Ishikawa (cell line): ENCODE results near the gene LIPN.

Source experiments
- NFIC ChIP-seq: IDR thresholded peaks from 2 replicates; pipeline ENCODE4 v1.6.1; 2012
- TAF1 ChIP-seq: IDR thresholded peaks from 2 replicates; pipeline ENCODE4 v1.6.1; 2012; ENCODE audit warnings: low read depth, mild to moderate bottlenecking

DNA sequence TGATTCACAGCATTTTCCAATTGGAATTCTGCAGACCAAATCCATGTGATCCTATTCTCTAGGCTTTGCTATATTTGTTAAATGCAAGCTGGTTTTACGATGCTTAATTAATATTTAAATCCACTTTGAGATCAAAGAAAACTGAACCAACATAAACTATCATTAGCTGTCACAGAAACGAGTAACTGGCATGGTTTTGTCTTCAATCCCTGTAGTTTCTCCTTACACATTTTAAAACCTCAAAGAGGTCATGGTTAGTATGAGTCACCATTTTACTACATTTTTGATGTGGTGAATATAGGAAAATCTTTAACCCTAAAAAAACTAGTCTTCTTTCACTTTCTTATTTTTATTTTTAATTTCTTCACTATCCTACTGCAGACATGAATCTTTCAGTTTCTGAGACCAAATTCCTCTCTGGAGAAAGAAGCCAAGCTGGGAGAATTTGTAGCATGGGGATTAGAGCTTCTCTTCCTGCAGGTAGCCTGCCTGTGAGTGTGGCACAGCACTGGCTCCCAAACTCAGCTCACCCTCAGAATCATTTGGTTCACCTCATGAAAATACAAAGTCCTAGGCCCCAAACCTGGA is 34.0 kb downstream of the LIPN start:
- no peak for TF ChIP-seq TAF1
- TF ChIP-seq NFIC: no peak
